Dermis lymphatic vessel endothelial cell (primary cell): ENCODE data around the gene LRRC74B. TPM values are rescaled to one million over a fixed set of nuclear protein-coding genes. Genes with fewer than 3 reads are reported as not detected.

Experiments
- total RNA-seq: library from RNA; depleted of rRNA; stranded (reverse); fragments of >200 nt; gene quantifications from 2 replicates; pipeline ENCODE4 v1.2.1, GENCODE V29; 2014

Gene LRRC74B, protein sequence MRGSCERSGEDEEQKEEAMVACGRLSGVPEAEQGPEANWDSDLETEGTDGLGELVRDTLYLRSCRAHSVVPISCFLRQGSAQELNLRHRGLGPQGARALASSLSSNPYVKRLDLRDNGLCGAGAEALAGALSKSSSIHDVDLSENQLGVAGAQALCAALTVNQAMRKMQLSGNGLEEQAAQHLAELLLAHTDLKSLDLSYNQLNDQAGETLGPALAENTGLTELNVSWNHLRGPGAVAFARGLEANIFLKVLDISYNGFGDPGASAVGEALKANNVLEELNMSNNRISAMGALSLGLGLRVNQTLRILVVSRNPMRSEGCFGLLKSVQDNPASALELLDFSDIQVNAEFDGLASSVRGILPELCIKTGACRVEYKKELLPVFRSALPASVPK
- total RNA-seq, result not detected in 2 replicates

DNA sequence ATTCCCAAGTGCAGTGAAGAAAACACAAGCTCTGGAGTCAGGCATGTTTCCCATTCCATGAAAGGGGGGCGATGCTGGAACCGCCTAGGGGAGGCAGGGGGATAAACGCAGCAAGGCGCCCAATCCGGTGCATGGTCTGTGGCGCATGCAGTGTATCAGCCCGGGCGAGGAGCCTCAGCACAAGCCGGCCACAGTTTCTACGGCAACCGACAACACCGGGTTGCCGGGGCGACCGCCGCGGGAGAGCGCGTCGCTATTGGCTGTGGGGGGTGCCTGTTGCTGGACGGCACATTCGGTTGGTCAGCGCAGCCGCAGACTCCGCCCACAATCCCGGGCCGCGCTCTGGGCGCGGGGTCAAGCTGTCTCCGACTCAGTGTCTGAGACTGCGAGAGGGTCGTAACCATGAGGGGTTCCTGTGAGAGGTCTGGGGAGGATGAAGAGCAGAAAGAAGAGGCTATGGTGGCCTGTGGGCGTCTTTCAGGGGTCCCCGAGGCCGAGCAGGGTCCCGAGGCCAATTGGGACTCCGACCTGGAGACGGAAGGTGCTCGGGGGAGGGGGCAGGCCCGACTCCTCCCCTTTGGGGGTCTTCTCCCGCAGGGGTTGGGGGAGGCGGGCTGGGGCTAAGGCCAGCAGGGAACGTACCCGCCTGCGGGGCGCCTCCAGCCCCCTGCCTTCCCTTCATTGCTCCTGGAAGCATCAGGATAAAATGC, at the start of gene LRRC74B:
TSS of gene LRRC74B (plus strand) at position 362 of the 710 bp plus-strand sequence. CDS start at position 403, 41 bp downstream.

DNA sequence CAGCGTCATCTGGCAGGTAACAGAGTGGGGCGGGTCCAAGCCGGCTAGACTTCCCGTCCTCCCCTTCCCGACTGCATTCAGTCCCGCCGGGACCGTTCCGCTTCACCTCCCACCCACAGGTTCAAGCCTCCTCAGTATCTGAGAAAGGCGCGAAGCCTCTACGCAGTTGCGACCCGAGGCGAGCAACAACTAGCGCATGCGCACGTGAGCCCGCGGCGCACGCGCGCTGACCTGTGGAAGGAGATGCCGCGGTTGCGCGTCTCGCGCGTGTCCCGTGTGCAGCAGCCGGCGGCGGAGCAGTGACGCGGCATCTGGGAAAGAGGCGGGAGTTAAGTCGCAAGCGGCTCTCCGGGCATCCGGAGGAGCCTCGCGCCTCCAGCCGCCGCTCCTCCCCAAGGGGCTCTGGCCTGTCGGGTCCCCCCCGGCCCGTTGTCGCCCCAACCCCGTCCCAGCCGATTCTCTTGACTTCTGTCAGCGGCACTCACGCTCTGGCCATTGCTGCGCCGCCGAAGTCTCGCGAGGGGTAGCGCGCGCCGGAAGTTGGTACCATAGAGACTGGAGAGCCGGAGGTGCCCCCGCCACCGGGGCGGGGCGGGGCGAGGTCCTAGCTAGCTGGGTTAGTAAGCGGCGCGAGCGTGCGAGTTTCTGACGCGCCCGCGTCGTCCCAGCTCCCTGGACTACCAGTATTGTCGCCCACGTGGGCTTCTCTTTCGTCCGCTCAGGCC, 44.0 kb upstream of the LRRC74B start, which contains the start of gene THAP7:
TSS of gene THAP7 (minus strand) at position 518 of the 725 bp plus-strand sequence. CDS start at position 311, 207 bp downstream.

DNA sequence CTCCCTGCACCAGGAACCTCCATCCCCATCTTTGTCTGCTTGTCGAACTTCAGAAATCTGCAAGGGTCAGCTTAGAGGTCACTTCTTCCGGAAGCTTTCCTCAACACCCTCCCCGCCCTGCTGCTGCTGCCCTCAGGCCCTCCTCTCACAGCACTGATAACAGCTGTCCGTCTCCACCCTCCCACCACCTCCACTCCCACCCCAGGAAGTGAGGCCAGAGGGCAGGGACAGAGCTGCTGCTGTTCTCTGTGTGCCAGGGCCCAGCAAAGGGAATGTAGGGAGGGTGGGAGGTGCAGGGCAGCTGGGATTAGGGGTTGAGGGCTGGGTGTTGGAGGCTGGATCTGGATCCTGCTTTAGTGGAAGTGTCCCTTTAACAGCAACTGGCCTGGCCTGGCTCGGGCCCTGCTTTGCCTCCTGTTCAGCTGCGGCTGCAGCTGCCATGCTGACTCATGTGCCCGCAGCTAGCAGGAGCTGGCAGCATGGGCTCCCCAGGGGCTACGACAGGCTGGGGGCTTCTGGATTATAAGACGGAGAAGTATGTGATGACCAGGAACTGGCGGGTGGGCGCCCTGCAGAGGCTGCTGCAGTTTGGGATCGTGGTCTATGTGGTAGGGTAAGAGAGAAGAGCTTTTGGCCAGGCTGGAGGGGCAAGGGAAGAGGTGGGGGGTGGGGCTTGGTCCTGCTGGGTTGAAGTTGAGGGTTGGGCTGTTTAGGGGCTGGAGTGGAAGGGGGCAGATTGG, 30.9 kb upstream of the LRRC74B start, which contains the start of gene P2RX6:
TSS of gene P2RX6 (plus strand) at position 440 of the 740 bp plus-strand sequence. CDS start at position 450, 10 bp downstream.

DNA sequence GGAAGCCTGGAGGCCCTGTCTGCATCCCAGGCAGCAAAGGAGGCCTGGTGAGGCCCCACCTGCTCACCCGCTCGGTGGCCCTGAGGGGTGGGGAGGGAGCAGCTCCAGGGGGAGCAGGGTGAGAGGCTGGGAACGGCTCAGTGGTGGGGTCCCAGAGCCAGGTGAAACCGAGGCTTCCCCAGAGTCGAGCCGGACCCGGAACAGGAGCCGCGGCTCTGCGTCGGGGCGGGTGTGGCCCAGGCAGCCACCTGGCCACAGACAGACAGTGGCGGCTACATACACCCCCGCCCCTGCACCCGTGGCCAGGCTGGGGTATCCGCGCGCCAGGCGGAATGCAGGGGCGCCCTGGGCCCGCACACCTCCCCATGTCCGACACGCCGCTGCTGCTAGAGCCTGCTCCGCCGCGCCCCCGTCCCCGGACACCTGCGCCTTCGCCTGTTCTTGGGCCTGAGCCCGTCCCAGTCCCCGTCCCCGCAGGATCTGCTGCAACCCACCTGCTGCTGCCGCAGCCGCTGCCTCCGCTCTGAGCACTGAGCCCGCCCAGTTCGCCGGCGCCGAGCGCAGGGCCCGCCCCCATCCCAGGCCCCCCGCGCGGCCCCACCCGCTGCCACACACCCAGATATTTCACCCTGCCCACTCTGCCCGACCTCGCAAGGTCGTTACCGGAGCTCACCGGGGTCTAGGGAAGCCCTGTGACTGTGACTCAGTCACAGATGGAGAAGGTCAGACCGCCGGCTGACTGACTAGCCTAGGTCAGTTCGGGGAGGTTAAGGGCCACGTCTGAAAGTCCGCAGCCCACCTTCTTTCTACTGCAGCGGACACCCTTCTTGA, 13.5 kb upstream of the LRRC74B start, which contains the start of gene SLC7A4:
TSS of gene SLC7A4 (minus strand) at position 525 of the 831 bp plus-strand sequence. CDS start 749 bp downstream, outside the sequence.

Other genes starting within 250 kb of the LRRC74B start
- gene PI4KA, start 187.1 kb upstream of the LRRC74B start, total RNA-seq, result 17.9 and 18.3 TPM in 2 replicates
- gene SNAP29, start 186.9 kb upstream of the LRRC74B start, total RNA-seq, result 6.4 and 7.9 TPM in 2 replicates
- gene CRKL, start 128.5 kb upstream of the LRRC74B start, total RNA-seq, result 35.0 and 41.4 TPM in 2 replicates
- not detected in 2 replicates for gene AIFM3, start 78.7 kb upstream of the LRRC74B start, total RNA-seq
- gene LZTR1, start 63.6 kb upstream of the LRRC74B start, total RNA-seq, result 39.0 and 43.7 TPM in 2 replicates
- gene THAP7, start 43.8 kb upstream of the LRRC74B start, total RNA-seq, result 11.6 and 15.1 TPM in 2 replicates
- gene P2RX6, start 30.8 kb upstream of the LRRC74B start, total RNA-seq, result under 0.01 TPM in 1 of 2 replicates, not detected in the other
- gene SLC7A4, start 13.4 kb upstream of the LRRC74B start, total RNA-seq, result not detected in 2 replicates